ENCODE data around the gene PARP11. TPM values are rescaled to one million over a fixed set of nuclear protein-coding genes. Genes with fewer than 3 reads are reported as not detected.

The PARP11 gene
- total RNA-seq, 4 donors from 2014 or later = 4.3 to 10.7 (median 5.7) TPM

DNA sequence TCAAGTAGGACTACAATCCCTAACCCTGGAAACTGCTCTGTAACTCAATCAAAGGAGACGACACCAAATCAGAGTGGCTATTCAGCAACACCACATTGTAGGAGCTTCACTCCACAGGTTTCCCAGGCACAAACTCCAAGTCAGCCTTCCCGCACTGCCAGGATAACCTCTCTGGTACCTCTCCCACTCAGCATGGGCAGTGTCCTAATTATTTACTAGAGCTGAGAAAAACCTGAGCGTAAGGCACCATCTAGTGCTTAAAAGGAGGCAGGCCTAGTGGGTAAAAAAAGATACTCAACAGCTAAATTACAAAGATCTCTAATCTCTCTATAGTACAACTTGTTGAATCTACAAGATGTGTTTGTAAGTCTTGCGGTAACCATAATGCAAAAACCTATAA lies 36.1 kb downstream of the PARP11 start:
- Histone ChIP-seq H3K4me1 (peaks cover 0 to 7% (median 1%) of the 10 kb centered on the region in 4 donors), H3K27ac (no peak overlapping the region), H3K36me3 (peaks cover 0 to 20% (median 0%) of the 10 kb centered on the region in 3 donors), H3K27me3 (no peaks in the 10 kb centered on the region), H3K4me3 (no peak overlapping the region), H3K9me3 (peaks cover 0 to 8% (median 0%) of the 10 kb centered on the region in 4 donors)
- WGBS, 2 donors = 94 to 97% methylated on average over 4 of the region's 4 CpGs
- TF ChIP-seq, protein P1, sequence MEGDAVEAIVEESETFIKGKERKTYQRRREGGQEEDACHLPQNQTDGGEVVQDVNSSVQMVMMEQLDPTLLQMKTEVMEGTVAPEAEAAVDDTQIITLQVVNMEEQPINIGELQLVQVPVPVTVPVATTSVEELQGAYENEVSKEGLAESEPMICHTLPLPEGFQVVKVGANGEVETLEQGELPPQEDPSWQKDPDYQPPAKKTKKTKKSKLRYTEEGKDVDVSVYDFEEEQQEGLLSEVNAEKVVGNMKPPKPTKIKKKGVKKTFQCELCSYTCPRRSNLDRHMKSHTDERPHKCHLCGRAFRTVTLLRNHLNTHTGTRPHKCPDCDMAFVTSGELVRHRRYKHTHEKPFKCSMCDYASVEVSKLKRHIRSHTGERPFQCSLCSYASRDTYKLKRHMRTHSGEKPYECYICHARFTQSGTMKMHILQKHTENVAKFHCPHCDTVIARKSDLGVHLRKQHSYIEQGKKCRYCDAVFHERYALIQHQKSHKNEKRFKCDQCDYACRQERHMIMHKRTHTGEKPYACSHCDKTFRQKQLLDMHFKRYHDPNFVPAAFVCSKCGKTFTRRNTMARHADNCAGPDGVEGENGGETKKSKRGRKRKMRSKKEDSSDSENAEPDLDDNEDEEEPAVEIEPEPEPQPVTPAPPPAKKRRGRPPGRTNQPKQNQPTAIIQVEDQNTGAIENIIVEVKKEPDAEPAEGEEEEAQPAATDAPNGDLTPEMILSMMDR (IDR thresholded peaks at IDR 0.05) = no peak
- TF ChIP-seq EP300 (IDR thresholded peaks at IDR 0.05) (no peak), POLR2A (IDR thresholded peaks at IDR 0.05) (no peak)
- no peak for DNase-seq (ENCODE audit: low spot score in 2 of 2)

DNA sequence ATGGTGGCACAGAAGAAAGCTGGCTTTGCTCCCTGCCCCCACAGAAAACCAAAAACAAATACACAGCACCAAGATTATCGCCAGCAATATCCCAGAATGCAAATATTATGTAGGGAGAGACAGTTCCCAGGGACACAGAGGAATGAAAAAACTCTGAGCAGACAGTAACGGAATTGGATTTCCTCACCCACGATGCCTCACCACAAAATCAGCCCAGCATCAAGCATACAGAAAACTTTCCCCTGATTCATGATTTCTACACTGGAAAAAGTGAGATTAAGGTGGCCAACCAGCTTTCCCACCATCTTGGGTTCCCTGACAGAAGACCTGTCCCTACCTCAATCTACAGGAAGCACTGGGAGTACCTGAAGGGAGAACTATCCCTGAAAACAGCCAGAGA lies 36.6 kb downstream of the PARP11 start:
- TF ChIP-seq, protein P1 (IDR thresholded peaks at IDR 0.05) = no peak
- TF ChIP-seq EP300 (IDR thresholded peaks at IDR 0.05) (no peak), POLR2A (IDR thresholded peaks at IDR 0.05) (no peak)
- H3K4me3 ChIP-seq = no peak overlapping the region
- H3K4me1 ChIP-seq = peaks cover 0 to 7% (median 1%) of the 10 kb centered on the region in 4 donors

DNA sequence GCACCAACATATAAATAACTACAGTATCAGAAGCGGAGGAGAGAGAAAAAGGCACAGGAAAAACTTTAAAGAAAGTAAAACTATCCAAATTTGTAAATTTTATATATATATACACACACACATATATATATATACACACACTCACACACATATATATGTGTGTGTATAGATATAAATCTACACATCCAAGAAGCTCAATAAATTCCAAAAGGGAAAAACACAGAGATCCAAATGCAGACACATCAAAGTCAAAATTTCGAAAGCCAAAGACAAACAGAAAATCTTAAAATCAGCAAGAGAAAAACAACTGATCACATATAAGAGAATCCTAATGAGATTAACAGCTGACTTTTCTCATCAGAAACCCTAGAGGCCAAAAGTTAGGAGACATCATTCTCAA lies 37.3 kb downstream of the PARP11 start:
- no peak for DNase-seq (ENCODE audit: low spot score in 2 of 2)
- Histone ChIP-seq H3K27ac (no peak overlapping the region), H3K9me3 (peaks cover 0 to 8% (median 0%) of the 10 kb centered on the region in 4 donors), H3K36me3 (peaks cover 0 to 10% (median 0%) of the 10 kb centered on the region in 3 donors), H3K27me3 (no peaks in the 10 kb centered on the region), H3K4me1 (peaks cover 0 to 7% (median 1%) of the 10 kb centered on the region in 4 donors), H3K4me3 (no peak overlapping the region)
- TF ChIP-seq EP300 (IDR thresholded peaks at IDR 0.05) (no peak), POLR2A (IDR thresholded peaks at IDR 0.05) (no peak)
- TF ChIP-seq, protein P1 (IDR thresholded peaks at IDR 0.05) = no peak
- WGBS, 2 donors = 90 to 93% methylated on average over 2 of the region's 2 CpGs

More for the DNA sequence above, 36.6 kb downstream of the PARP11 start:
- H3K36me3 ChIP-seq = peaks cover 0 to 16% (median 0%) of the 10 kb centered on the region in 3 donors
- 90 to 93% methylated on average over 3 of the region's 3 CpGs for WGBS, 2 donors
- peaks cover 0 to 8% (median 0%) of the 10 kb centered on the region in 4 donors for H3K9me3 ChIP-seq
- H3K27me3 ChIP-seq = no peaks in the 10 kb centered on the region
- H3K27ac ChIP-seq = no peak overlapping the region
- no peak for DNase-seq (ENCODE audit: low spot score in 2 of 2)

DNA sequence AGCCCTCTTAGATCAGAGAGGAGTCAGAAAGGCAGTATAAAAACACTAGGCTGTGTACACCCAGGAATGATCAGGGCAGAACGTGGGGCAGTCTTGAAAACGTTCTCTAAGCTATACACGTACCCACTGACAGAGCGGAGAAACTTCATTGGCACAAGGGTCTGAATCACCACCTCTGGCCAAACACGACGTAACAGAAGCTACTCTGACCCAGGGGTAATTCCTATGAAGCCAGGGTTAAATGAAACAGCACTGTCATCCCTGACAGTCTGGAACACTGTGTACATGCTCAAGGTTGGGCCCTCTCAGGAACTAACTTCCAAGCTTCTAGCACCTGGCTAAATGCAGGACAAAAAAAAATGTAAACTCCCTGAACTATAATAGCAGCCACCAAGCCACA lies 38.4 kb downstream of the PARP11 start:
- Histone ChIP-seq H3K27ac (no peak overlapping the region), H3K4me1 (peaks cover 0 to 7% (median 1%) of the 10 kb centered on the region in 4 donors), H3K4me3 (no peak overlapping the region), H3K27me3 (no peaks in the 10 kb centered on the region), H3K36me3 (peaks cover 0 to 10% (median 0%) of the 10 kb centered on the region in 3 donors), H3K9me3 (peaks cover 0 to 8% (median 0%) of the 10 kb centered on the region in 4 donors)
- no peak for DNase-seq (ENCODE audit: low spot score in 2 of 2)
- TF ChIP-seq, protein P1 (IDR thresholded peaks at IDR 0.05) = no peak
- TF ChIP-seq POLR2A (IDR thresholded peaks at IDR 0.05) = no peak
- TF ChIP-seq EP300 (IDR thresholded peaks at IDR 0.05) = no peak
- WGBS, 2 donors = 84 to 86% methylated on average over 6 of the region's 6 CpGs

GRCh38 chr12:3833670-3834310 lies 39.4 kb downstream of the PARP11 start:
- peaks cover 0 to 7% (median 1%) of the 10 kb centered on the region in 4 donors for H3K4me1 ChIP-seq
- H3K9me3 ChIP-seq = peaks cover 0 to 8% (median 0%) of the 10 kb centered on the region in 4 donors
- TF ChIP-seq, protein P1 (IDR thresholded peaks at IDR 0.05) = no peak
- TF ChIP-seq EP300 (IDR thresholded peaks at IDR 0.05) (no peak), POLR2A (IDR thresholded peaks at IDR 0.05) (no peak)
- no peak overlapping the region for H3K27ac ChIP-seq
- no peak overlapping the region for H3K4me3 ChIP-seq
- WGBS, 2 donors = 79 to 82% methylated on average over 6 of the region's 6 CpGs
- no peaks in the 10 kb centered on the region for H3K27me3 ChIP-seq
- H3K36me3 ChIP-seq = peaks cover 0 to 4% (median 0%) of the 10 kb centered on the region in 3 donors
- DNase-seq (ENCODE audit: low spot score in 2 of 2) = no peak
